Tibial nerve (tissue), 3 donors: ENCODE measurements around the gene PPP2R2C.

ENCODE experiments used
- EP300 ChIP-seq, 2 donors: sonication (generic); formaldehyde crosslinking; IDR thresholded peaks; one replicate each; pipeline ENCODE4 v1.6.1; 2017; ENCODE audit warnings: antibody characterized with exemption in 2 of 2, mild to moderate bottlenecking in 1 of 2
- POLR2A ChIP-seq, 2 donors: fragments of 450-650 bp; IDR thresholded peaks; one replicate each; pipeline ENCODE4 v1.6.1; 2017; ENCODE audit warnings: antibody characterized with exemption in 2 of 2, mild to moderate bottlenecking in 2 of 2, moderate library complexity in 2 of 2

- TF ChIP-seq POLR2A (IDR thresholded peaks at IDR 0.05): no peak
- no peak for TF ChIP-seq EP300 (IDR thresholded peaks at IDR 0.05)
Measured at GRCh38 chr4:6369511-6369910, 102.9 kb downstream of the PPP2R2C start.
